Amniotic epithelial cell (primary cell): ENCODE measurements around the gene PAX5.

Experiments
- DNase-seq: peaks from one replicate; pipeline ENCODE4 v3.0.0-alpha.2; 2010; ENCODE audit warnings: low read depth

Gene PAX5

GRCh38 chr9:36987891-36988290 is 46.2 kb downstream of the PAX5 start:
- peak; percentile 51 for DNase-seq

GRCh38 chr9:36987409-36987808 is 46.7 kb downstream of the PAX5 start:
- no peak for DNase-seq

DNA sequence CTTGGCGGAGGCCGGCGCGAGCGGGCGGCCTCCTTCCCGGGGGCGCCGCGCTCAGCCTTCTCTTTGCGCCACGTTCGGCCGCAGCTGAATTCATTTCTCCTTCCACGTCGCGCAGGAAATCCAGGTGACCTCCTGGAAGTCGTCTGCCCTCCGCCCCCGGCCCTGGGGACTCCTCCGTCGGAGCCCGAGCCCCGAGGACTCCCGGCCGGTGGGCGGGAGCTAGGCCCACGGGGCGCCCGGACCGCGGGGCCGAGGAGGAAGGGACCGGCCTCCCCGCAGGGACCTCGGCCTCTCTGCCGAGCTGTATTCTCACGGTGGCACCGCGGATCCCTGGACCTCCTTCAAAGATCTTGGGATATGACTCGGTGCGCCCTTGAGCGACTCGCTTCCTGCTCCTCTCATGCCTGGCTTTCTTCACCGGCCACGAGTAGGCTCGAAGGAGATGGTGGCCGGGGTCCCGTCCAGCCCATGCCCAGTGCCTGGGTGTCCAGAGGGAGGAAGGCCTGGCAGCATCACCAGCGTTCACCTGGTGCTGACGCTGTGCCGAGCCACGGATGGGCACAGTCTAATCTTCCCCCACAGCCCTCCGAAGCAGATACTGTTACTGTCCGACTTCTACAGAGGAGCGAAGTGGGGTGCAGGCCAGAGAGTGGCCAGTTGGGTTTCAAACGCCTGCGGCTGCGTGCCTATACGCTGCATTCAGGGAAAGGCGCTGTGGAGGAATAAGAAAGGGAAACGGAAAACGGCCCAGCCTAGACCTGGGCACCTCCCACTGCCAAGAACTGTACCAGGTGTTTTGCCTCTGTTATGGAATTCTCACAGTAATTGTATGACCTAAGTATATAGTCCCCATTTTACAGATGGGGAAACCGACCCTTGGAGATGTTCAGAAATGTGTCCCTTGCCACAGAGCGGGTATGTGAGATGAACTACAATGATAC is 47.3 kb downstream of the PAX5 start:
- DNase-seq = no peak

DNA sequence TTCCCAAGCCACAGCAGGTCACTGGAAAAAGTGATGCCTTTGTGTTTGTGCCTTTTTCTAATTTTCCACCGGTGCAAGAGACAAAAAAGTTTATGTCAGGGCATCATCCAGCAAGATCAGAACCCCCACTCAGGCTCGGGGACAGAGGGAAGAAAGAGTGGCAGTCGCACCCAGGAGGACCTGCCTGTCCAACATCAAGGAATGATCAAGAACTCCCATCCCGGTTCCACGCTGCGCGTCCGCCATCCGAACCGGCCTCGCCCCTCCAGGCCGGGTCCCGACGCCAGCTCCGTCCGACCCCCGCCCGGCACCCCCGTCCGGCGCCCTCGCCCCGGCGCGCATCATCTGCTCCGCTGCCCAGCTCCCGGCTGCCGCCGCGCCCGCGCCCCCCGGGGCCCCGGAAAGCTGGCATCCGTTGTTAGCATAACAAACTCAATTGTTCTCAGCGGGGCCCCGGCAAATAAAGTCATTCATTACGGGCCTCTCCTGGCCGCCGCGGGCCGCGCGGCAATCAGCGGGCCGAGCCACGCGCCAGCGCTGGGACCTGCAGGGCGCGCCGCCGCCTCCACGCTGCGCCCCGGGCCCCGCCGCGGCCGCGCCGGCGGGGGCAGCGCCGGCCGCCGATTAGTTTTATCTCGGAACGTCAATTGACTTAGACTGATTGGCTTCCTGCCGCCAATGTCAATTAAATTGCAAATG is 48.1 kb downstream of the PAX5 start:
- DNase-seq = no peak

GRCh38 chr9:36985061-36985768 is 48.9 kb downstream of the PAX5 start:
- no peak for DNase-seq

GRCh38 chr9:36980148-36980974 is 53.7 kb downstream of the PAX5 start:
- no peak for DNase-seq

DNA sequence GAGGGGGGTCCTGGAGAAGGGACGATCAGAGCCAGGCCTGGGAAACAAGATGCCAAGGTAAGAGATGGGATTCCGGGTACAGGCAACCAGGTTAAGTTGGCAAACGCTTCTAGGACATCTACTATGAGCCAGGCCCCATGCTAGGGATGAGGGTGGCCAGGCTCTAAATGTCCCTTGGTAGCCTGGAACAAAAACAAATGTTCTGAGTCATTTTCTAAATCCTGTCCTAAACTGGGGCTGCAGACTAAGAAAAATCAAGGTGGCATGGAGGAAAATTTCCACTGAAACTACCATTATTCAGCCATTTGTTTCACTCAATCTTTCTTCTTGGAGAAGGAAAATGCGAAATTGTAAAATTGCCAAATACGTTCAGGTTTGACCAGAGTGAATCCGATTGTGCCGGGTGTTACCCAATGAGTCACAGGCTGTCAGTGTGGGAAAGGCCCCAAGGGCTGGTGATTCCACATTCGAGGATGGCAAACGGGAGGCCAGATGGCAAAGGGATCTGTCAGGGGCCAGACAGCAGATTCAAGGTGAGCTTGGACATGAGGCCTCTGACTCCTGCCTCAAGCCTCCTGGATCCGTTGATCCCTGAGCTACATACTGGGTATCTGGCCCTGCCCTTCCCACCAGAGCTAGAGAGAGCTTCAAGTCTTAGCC is 57.6 kb downstream of the PAX5 start:
- no peak for DNase-seq

- DNase-seq = no peak
Observed at GRCh38 chr9:36974731-36975130, 59.3 kb downstream of the PAX5 start.

DNA sequence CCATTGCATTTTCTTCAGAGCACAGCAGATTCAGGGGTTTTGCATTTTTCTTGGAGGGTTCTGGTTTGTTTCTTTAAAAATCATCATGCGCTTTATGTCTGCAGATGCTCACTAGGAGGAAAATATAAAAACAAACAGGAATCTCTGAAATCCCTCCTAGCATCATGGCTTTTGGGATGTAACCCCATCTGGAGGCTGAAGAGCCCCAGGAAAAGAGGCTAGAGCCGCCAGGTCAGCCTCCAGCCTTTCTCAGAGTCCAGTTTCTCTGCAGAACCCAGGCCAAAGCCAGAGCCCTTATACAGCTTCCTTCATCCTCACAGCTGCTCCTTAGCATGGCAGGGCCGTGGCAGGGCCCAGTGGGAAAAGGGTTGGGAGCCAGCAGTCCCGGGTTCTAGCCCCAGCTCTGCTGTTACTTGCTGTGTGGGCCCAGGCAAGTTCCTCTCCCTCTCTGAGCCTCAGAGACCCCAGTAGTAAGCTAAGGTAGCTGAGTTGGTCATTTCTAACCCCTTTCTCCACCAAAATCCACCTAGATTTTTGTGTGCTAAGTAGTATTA is 62.1 kb downstream of the PAX5 start:
- no peak for DNase-seq

GRCh38 chr9:36970007-36970888 is 63.8 kb downstream of the PAX5 start:
- peak; percentile 19 for DNase-seq

- no peak for DNase-seq
Observed at GRCh38 chr9:36969216-36969771, 64.8 kb downstream of the PAX5 start.

DNA sequence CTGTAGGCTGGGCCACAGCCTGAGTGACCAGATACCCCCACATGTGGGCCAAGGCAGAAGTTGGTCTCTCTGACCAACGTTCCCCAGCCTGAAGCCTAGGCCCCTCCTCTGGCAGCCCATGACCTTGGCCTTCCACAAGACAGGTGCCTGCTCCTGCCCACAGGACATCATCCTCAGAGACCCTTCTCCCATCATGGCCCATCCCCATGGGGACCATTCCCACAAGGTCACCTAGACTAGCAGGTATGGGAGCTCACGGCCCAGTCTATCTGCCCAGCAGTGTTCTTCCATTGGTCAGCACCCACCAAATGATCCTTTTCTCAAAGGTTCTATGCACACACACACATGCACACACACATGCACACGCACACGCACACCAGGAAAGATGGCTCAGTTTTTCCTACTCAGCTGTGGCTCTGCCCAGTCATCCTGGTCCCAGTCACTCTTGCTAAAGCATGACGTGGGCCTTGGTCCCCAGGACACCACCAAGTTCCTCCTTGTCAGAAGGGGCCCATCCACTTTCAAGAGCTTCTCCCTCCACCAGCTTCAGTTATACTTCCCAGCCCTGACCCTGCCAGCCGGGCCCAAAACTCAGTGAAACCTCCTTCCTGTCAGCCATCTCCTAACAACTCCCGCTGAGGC is 65.4 kb downstream of the PAX5 start:
- DNase-seq = no peak

GRCh38 chr9:36967997-36968396 is 66.1 kb downstream of the PAX5 start:
- no peak for DNase-seq

DNA sequence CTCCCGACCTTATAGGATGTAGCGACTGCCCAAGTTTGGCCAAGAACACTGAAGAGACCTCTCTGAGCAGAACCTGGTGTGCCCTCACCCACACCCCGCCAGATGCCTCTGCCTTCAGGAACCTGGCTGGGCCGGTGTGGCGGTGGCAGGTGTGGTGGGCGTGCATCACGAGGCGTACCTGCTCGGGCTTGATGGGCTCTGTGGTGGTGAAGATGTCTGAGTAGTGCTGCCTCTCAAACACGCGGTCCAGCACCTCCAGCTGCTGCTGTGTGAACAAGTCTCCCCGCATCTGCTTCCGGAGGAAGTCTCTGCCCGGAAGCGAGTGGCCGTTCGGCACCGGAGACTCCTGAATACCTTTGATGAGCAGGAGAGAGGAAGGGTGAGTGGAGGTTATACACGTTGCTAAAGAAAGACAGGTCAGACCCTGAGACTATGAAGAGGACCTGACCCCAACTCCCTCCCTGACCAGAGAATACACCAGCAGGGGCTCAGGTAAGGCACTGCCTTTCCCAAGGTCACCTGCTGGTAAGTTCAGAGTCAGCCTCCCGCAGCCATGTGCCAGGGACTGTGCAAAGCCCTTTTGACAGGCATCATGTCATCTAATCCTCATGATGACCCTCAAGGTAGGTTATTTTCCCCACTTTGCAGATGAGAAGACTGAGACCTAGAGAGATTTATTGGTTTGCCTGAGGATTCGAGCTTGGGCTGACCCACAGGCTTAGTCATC is 67.5 kb downstream of the PAX5 start:
- no peak for DNase-seq

DNA sequence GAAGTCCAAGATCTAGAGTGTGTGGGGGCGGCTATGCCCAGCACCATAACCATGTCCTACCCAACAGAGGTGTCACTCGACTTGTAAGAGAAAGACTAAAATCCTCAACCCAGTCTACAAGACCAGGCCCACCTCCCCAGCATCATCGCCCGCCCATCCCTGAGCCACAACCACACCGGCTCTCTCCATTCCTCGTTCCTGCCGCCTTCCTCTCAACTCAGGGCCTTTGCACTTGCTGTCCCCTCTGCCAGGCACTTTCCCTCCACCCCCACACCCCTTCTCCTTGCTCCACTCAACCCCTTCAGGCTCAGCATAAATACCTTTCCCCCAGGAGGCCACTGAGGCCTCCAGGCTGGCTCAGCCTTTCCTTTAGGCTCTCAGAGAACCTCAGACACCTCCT is 69.3 kb downstream of the PAX5 start:
- DNase-seq = no peak

- DNase-seq = no peak
Observed at GRCh38 chr9:36963346-36963745, 70.7 kb downstream of the PAX5 start.

DNA sequence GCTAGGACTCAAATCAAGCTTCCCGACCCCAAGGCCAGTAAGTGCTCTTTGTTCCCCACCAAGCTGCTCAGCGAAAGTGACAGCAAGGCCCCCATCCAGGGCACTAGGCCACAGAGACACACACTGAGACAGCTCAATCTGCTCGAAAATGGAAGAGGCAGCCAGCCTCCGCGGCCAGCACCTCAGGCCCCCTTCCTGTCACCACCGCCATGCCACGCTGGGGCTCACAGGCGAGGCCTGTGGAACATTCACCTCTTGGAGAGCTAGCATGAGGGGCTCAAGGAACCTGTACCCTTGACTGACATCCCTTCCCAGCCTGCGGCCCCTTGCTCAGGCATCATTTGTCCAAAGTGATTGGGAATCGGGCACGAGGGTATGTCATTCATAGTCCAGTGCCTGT is 71.4 kb downstream of the PAX5 start:
- no peak for DNase-seq

DNA sequence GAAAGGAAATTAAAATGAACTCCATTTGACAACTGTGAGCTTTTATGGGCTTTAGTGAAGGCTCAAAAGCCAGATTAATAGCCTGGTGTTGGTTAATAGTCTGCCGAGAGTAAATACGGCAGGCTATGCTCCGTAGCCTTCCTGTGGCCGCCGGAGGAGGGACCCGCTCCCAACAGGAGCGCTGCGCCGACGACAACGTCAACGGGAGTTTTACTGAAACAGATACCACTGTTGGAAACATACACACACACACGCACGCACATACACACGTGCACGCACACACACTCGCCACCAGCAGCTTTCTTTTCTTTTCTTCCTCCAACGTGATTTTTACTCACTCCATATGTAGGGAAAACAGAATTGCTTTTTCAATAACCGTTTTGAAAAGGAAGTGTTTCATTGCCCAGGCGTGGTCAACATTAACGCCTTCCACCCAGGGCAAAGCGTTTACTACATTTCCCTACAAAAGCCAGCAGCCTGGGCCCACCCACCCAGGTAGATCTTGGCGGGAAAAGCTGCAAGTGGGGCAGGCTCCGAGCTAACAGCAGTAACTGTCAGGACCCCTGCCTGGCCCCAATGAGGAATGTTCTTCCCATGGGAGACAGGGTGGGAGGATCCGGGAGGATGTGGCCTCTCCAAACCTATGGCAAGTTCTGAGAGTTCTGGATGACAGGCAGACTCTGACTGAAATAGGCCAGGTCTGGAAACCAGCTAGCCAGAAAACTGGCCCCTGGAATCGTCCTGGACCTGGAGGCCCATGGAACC is 72.3 kb downstream of the PAX5 start:
- no peak for DNase-seq
